ENCODE data around the gene CAPS.

CAPS gene

GRCh38 chr19:5891938-5892771 lies 21.9 kb upstream of the CAPS start:
- DNase-seq (ENCODE audit: low read depth, low spot score) = no peak

DNA sequence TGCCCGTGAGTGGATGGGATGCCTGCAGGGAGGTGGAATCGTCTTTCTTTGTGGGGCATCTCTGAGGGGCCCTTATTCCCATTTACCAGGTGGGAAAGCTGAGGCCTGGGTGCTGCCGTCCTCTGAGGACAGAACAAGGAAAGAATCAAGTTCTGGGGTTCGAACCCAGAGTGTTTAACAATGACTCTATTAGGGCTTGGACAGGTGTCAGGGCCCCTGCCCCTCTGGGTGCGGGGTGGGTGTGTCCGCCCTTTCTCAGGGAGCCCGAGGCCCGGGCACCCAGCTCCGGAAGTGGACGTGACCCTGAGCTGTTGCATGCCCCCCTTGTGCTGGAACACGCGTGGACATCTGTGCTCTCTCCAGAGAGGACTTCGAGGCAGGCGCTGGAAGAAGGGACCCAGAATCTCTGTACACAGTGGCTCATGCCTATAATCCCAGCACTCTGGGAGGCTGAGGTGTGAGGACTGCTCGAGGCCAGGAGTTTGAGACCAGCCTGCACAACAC lies 21.2 kb upstream of the CAPS start:
- DNase-seq (ENCODE audit: low read depth, low spot score) = no peak

DNA sequence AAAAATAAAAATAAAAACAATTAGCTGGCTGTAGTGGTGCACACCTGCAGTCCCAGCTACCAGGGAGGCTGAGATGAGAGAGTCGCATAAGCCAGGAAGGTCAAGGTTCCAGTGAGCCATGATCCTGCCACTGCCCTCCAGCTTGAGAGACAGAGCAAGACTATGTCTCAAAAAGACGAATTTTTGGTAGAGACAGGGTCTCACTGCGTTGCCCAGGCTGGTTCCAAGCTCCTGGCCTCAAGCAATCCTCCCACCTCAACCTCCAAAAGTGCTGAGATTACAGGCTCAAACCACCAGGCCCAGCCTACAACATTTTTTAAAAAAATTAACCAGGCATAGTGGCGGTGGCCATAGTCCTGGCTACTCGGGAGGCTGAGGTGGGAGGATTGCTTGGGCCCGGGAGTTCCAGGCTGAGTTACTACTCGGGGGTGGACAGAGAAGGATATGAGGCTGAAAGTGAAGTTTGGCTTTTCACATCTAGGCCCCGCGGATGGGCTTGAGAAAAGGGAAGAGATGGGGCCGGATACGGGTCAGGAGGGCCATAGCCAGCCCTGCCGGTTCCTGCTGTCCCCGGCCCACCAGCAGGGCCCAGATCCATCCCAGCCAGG lies 20.7 kb upstream of the CAPS start:
- no peak for DNase-seq (ENCODE audit: low read depth, low spot score)

DNA sequence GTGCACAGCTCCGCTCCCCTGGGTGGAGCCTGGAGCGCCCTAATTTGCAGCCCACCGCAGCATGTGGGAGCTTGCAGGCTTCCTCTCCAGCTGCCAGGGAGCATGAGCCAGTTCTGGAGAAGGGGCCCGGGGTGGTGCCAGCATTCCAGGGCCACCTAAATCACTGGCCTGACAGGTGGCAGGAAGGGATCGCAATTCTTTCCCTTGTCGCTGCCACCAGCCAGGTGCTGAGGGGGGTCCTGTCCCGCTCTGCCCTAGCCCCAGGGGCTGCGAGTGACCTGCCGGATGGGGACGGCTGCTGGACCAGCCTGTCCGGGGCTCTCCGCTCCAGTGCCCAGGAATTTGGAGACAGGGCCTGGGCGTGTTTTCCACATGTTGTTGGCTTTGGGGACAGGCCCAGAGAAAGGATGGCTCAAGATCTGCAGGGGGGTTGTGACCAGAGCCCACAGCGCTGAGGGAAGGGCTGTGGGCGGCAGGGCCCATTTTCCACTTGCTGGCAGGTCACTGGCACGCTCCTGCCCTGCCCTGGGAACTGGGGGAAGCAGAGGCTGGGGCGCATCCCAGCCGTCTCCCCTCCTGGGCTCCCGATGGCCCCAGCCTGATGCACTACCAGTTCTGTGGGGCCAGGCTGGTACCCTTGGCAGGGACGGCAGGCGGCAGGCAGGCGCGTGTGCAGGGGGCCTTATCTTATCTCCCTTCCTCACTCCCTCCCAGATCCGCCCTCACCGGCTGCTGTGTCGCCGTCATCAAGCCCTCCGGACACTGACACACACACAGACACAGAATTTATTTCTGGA lies 19.9 kb upstream of the CAPS start:
- no peak for DNase-seq (ENCODE audit: low read depth, low spot score)

DNA sequence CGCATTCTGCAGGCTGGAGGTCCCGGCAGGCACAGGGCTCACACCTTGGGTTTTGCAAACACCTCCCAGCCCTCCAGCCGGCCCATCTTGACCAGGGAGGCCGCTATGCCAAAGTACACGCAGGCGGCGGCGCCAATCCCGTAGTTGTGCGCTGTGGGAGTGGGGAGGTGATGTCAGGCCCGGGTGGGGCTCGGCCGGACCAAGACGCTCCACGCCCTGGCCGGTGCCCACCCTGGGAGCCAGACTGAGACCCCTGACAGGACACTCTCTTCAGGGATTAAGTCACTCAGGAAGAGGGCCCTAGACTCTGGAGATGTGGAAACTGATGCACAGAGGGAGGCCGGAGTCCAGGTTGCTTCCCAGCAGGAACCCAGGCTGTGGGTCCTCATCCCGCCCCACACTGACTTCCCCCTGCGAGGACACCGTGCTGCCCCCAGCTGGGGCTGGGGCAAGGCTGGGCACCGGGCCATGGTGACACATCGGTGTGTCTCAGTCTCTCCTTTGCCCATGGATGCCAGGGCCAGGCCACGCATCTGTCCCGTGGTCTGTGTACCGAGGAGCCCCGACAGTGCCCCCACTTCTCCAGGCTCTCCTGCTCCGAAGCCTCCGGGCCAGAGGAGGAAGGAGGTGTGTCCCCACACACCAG lies 19.2 kb upstream of the CAPS start:
- DNase-seq (ENCODE audit: low read depth, low spot score) = no peak

GRCh38 chr19:5895409-5895808 lies 18.6 kb upstream of the CAPS start:
- no peak for DNase-seq (ENCODE audit: low read depth, low spot score)

DNA sequence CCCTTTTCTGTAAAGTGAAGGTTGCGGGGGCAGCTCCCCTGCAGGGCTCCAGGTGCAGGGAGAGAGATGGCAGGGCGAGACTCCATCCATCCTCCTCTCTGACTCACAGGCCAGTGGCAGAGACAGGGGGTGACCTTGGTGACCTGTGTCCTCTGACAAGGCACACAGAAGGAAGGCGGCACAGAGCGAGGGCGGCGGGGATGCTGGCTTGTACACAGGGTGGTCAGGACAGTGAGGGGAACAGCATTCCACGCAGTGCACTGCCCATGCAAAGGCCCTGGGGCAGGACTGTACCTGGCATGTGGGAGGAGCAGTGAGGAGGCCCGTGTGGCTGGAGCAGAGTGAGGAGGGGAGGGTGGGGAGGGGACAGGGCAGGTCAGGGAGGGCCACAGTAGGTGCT lies 18.2 kb upstream of the CAPS start:
- no peak for DNase-seq (ENCODE audit: low read depth, low spot score)

GRCh38 chr19:5896365-5897076 lies 17.5 kb upstream of the CAPS start:
- no peak for DNase-seq (ENCODE audit: low read depth, low spot score)

- DNase-seq (ENCODE audit: low read depth, low spot score) = no peak
These were observed 16.7 kb upstream of the CAPS start for GRCh38 chr19:5897189-5897969.

- DNase-seq (ENCODE audit: low read depth, low spot score) = no peak
These were observed 14.1 kb upstream of the CAPS start for GRCh38 chr19:5899728-5900526.

GRCh38 chr19:5900976-5901375 lies 13.1 kb upstream of the CAPS start:
- DNase-seq (ENCODE audit: low read depth, low spot score) = no peak

GRCh38 chr19:5903056-5903623 lies 10.9 kb upstream of the CAPS start:
- DNase-seq (ENCODE audit: low read depth, low spot score) = no peak

DNA sequence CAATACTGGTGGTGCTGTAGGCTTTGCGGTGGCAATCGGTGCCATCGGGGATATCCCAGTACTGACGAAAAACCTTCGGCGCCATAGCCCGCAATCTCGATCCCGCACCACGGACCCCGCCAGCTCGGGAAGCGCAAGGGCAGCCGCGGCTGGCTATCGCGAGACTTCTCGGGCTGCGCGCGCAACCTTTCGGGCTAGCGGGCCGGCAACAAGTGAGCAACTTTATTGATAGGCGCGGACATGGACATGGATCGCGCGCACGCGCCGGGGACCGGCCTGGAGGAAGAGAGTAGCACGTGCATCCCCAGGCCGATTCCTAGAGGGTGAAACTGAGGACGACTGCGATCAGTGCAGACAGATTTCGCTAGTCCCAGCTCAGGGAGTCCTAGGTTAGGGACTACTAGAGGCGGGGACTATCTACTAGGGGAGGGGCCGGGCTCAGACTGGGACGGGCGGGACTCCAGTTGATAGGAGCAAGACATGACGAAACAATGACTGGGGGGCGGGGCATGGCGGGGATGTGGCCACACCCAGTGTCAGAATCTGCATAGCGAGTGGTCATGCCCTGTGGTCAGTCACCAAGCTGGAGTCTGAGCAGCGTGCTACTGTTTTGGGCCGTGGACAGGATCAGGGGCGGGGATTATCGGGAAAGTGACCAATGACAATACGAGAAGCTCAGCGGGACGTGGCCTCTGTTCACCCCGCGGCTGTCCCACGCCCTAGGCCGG lies 10.3 kb upstream of the CAPS start, which contains the start of gene NDUFA11:
TSS of gene NDUFA11 (minus strand) at position 167 of the 728 bp plus-strand sequence. CDS start at position 85, 82 bp downstream.
- peak; percentile 42 for DNase-seq (ENCODE audit: low read depth, low spot score)

DNA sequence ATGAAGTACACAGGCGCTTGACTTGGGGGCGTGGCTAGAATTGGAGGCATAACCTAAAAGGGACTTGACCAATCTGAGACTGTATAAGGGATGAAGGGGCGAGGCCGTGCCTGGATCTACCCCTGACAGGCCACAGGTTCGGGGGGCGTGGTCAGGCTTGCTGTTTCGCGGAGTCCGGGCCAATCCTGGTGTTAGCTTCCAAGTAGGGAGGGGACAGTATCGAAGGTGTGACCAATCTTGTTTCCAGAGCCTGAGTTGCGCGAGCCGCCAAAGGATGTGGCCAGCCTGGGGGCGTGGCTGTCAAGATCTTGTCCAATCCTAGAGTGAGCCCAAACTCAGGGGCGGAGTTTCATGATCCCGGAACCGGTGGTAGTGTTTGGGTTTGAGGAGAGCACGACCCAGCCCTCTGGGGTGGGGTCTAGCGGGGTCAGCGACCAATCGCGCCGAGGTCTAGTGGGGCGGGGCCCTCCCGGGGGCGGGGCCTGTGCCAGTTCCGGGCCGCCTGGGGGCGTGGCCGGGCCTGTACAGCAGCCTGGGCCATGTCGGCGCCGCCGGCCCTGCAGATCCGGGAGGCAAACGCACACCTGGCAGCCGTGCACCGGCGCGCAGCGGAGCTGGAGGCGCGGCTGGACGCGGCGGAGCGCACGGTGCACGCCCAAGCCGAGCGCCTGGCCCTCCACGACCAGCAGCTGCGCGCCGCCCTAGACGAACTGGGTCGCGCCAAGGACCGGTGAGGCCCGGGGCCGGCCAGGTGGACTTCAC lies 9.5 kb upstream of the CAPS start, which contains the start of gene VMAC:
TSS of gene VMAC (plus strand) at position 521 of the 762 bp plus-strand sequence. CDS start at position 540, 19 bp downstream.
- DNase-seq (ENCODE audit: low read depth, low spot score) = peak; percentile 99

DNA sequence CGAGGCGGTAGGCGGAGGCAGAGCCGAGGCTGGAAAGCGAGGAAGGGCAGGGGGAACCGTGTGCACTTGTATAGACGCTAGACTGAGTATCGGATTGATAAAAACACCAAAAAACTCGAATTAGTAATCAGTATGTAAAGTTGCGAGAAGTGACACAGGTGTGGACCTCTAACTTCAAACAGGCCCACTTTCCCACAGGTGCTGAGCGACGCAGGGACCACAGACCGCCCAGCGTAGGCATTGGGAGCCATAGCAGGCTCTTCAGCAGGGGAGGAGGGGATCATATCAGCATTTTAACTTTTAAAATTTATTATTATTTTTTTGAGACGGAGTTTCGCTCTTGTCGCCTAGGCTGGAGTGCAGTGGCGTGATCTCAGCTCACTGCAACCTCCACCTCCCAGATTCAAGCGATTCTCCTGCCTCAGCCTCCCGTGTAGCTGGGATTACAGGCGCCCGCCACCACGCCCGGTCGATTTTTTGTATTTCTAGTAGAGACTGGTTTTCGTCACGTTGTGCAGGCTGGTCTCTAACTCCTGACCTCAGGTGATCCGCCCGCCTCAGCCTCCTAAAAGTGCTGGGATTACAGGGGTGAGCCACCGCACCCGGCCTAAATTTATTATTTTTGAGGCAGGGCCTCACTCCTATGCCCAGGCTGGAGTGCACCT lies 8.8 kb upstream of the CAPS start:
- DNase-seq (ENCODE audit: low read depth, low spot score) = no peak

- no peak for DNase-seq (ENCODE audit: low read depth, low spot score)
These were observed 6.8 kb upstream of the CAPS start for GRCh38 chr19:5907241-5907640.

Measured in iPS DF 19.7 (cell line).